HAP-1 (cell line): ENCODE data around the gene CTSL.

Source experiments
- DNase-seq, 2 experiments: peaks; one replicate each; pipeline ENCODE4 v3.0.0-alpha.2; 2016 to 2020; ENCODE audit warnings: low spot score in 2 of 2
- H3K27me3 ChIP-seq: fragments of 250-450 bp; sonication (Bioruptor Pico); 2 replicates; pipeline ENCODE4 v1.5.1; 2020; ENCODE audit warnings: low read depth, mild to moderate bottlenecking, moderate library complexity
- H3K36me3 ChIP-seq: fragments of 250-450 bp; sonication (Bioruptor Pico); replicated peaks from 2 replicates; pipeline ENCODE4 v1.5.1; 2020; ENCODE audit warnings: mild to moderate bottlenecking
- H3K4me1 ChIP-seq: fragments of 250-450 bp; sonication (Bioruptor Pico); 2 replicates; pipeline ENCODE4 v1.5.1; 2020; ENCODE audit warnings: mild to moderate bottlenecking
- H3K4me3 ChIP-seq: fragments of 250-450 bp; sonication (Bioruptor Pico); 2 replicates; pipeline ENCODE4 v1.5.1; 2020; ENCODE audit warnings: mild to moderate bottlenecking, moderate library complexity
- H3K9me3 ChIP-seq: fragments of 250-450 bp; sonication (Bioruptor Pico); 2 replicates; pipeline ENCODE4 v1.5.1; 2020; ENCODE audit warnings: mild to moderate bottlenecking, moderate library complexity
- in situ Hi-C: fragments of 300-500 bp; cut with MboI; formaldehyde crosslinking; loops from 3 replicates; pipeline ENCODE4 v1.14.3; 2020; ENCODE audit warnings: low sequenced_read_pairs, inconsistent platforms, mixed read lengths

CTSL gene

GRCh38 chr9:87686520-87687090 lies 39.3 kb upstream of the CTSL start:
- no peak overlapping the region for H3K4me3 ChIP-seq
- in situ Hi-C loops, result no loop called here
- H3K4me1 ChIP-seq, result no peaks in the 10 kb centered on the region
- no peaks in the 10 kb centered on the region for H3K36me3 ChIP-seq
- no peaks in the 10 kb centered on the region for H3K27me3 ChIP-seq
- H3K9me3 ChIP-seq, result no peaks in the 10 kb centered on the region
- DNase-seq, result no peak

- no peaks in the 10 kb centered on the region for H3K4me1 ChIP-seq
- H3K4me3 ChIP-seq, result no peak overlapping the region
- H3K9me3 ChIP-seq, result no peaks in the 10 kb centered on the region
- in situ Hi-C loops, result no loop called here
- DNase-seq, result no peak
- H3K27me3 ChIP-seq, result no peaks in the 10 kb centered on the region
- H3K36me3 ChIP-seq, result no peaks in the 10 kb centered on the region
Observed at GRCh38 chr9:87687207-87687606, 38.7 kb upstream of the CTSL start.

- H3K4me1 ChIP-seq, result no peaks in the 10 kb centered on the region
- in situ Hi-C loops, result no loop called here
Observed at GRCh38 chr9:87694236-87694755, 31.6 kb upstream of the CTSL start.

GRCh38 chr9:87695523-87695922 lies 30.4 kb upstream of the CTSL start:
- in situ Hi-C loops, result no loop called here

More at GRCh38 chr9:87694236-87694755, 31.6 kb upstream of the CTSL start:
- no peaks in the 10 kb centered on the region for H3K36me3 ChIP-seq
- H3K4me3 ChIP-seq, result no peak overlapping the region
- H3K9me3 ChIP-seq, result no peaks in the 10 kb centered on the region
- H3K27me3 ChIP-seq, result no peaks in the 10 kb centered on the region
- DNase-seq, result no peak

GRCh38 chr9:87696641-87697040 lies 29.3 kb upstream of the CTSL start:
- H3K36me3 ChIP-seq, result no peaks in the 10 kb centered on the region
- in situ Hi-C loops, result no loop called here
- peaks cover 3% of the 10 kb centered on the region; the same call in 1 of the 2 replicates for H3K4me1 ChIP-seq
- DNase-seq, result no peak
- no peak overlapping the region for H3K4me3 ChIP-seq
- H3K27me3 ChIP-seq, result no peaks in the 10 kb centered on the region
- H3K9me3 ChIP-seq, result no peaks in the 10 kb centered on the region

More at GRCh38 chr9:87695523-87695922, 30.4 kb upstream of the CTSL start:
- Histone ChIP-seq H3K4me1 (no peaks in the 10 kb centered on the region), H3K36me3 (no peaks in the 10 kb centered on the region), H3K4me3 (no peak overlapping the region), H3K9me3 (no peaks in the 10 kb centered on the region), H3K27me3 (no peaks in the 10 kb centered on the region)
- DNase-seq, result no peak

GRCh38 chr9:87698069-87698809 lies 27.7 kb upstream of the CTSL start:
- H3K4me1 ChIP-seq, result peaks cover 10% of the 10 kb centered on the region
- DNase-seq, result no peak
- no peak overlapping the region for H3K4me3 ChIP-seq
- in situ Hi-C loops, result no loop called here
- no peaks in the 10 kb centered on the region for H3K36me3 ChIP-seq
- H3K9me3 ChIP-seq, result no peaks in the 10 kb centered on the region
- H3K27me3 ChIP-seq, result no peaks in the 10 kb centered on the region

GRCh38 chr9:87699835-87700234 lies 26.1 kb upstream of the CTSL start:
- no peaks in the 10 kb centered on the region for H3K27me3 ChIP-seq
- H3K4me3 ChIP-seq, result no peak overlapping the region
- DNase-seq, result no peak
- no peaks in the 10 kb centered on the region for H3K9me3 ChIP-seq
- in situ Hi-C loops, result no loop called here
- no peaks in the 10 kb centered on the region for H3K36me3 ChIP-seq
- peaks cover 10% of the 10 kb centered on the region for H3K4me1 ChIP-seq

- in situ Hi-C loops, result no loop called here
- no peak for DNase-seq
- Histone ChIP-seq H3K4me1 (peaks cover 10% of the 10 kb centered on the region), H3K27me3 (no peaks in the 10 kb centered on the region), H3K9me3 (no peaks in the 10 kb centered on the region), H3K36me3 (no peaks in the 10 kb centered on the region), H3K4me3 (no peak overlapping the region)
Observed at GRCh38 chr9:87701491-87701890, 24.4 kb upstream of the CTSL start.

- Histone ChIP-seq H3K27me3 (no peaks in the 10 kb centered on the region), H3K4me3 (no peak overlapping the region), H3K4me1 (peaks cover 10% of the 10 kb centered on the region), H3K9me3 (no peaks in the 10 kb centered on the region), H3K36me3 (no peaks in the 10 kb centered on the region)
- peak; percentile 58 to 72 for DNase-seq
- in situ Hi-C loops, result no loop called here
Observed at GRCh38 chr9:87701931-87702421, 23.9 kb upstream of the CTSL start.

- no peaks in the 10 kb centered on the region for H3K36me3 ChIP-seq
- DNase-seq, result no peak
- H3K9me3 ChIP-seq, result no peaks in the 10 kb centered on the region
- H3K4me1 ChIP-seq, result peaks cover 10% of the 10 kb centered on the region
- H3K27me3 ChIP-seq, result no peaks in the 10 kb centered on the region
- in situ Hi-C loops, result no loop called here
- H3K4me3 ChIP-seq, result no peak overlapping the region
Observed at GRCh38 chr9:87702921-87703320, 23.0 kb upstream of the CTSL start.

GRCh38 chr9:87703636-87704276 lies 22.2 kb upstream of the CTSL start:
- H3K9me3 ChIP-seq, result no peaks in the 10 kb centered on the region
- in situ Hi-C loops, result no loop called here
- peaks cover 10% of the 10 kb centered on the region for H3K4me1 ChIP-seq
- no peaks in the 10 kb centered on the region for H3K27me3 ChIP-seq
- no peak for DNase-seq
- H3K4me3 ChIP-seq, result no peak overlapping the region
- H3K36me3 ChIP-seq, result no peaks in the 10 kb centered on the region

- peaks cover 10% of the 10 kb centered on the region for H3K4me1 ChIP-seq
- no peaks in the 10 kb centered on the region for H3K27me3 ChIP-seq
- no peak overlapping the region for H3K4me3 ChIP-seq
- no peaks in the 10 kb centered on the region for H3K9me3 ChIP-seq
- no peak for DNase-seq
- in situ Hi-C loops, result no loop called here
- no peaks in the 10 kb centered on the region for H3K36me3 ChIP-seq
Observed at GRCh38 chr9:87704342-87704741, 21.6 kb upstream of the CTSL start.

GRCh38 chr9:87706066-87706739 lies 19.7 kb upstream of the CTSL start:
- Histone ChIP-seq H3K36me3 (no peaks in the 10 kb centered on the region), H3K27me3 (no peaks in the 10 kb centered on the region), H3K4me1 (peaks cover 10% of the 10 kb centered on the region), H3K9me3 (no peaks in the 10 kb centered on the region), H3K4me3 (no peak overlapping the region)
- in situ Hi-C loops, result no loop called here
- no peak for DNase-seq
